ENCODE measurements around the gene WWTR1. TPM values are rescaled to one million over a fixed set of nuclear protein-coding genes. Genes with fewer than 3 reads are reported as not detected.

The WWTR1 gene
- total RNA-seq, 2 donors from 2014 or later: 0.77 to 1.2 TPM

DNA sequence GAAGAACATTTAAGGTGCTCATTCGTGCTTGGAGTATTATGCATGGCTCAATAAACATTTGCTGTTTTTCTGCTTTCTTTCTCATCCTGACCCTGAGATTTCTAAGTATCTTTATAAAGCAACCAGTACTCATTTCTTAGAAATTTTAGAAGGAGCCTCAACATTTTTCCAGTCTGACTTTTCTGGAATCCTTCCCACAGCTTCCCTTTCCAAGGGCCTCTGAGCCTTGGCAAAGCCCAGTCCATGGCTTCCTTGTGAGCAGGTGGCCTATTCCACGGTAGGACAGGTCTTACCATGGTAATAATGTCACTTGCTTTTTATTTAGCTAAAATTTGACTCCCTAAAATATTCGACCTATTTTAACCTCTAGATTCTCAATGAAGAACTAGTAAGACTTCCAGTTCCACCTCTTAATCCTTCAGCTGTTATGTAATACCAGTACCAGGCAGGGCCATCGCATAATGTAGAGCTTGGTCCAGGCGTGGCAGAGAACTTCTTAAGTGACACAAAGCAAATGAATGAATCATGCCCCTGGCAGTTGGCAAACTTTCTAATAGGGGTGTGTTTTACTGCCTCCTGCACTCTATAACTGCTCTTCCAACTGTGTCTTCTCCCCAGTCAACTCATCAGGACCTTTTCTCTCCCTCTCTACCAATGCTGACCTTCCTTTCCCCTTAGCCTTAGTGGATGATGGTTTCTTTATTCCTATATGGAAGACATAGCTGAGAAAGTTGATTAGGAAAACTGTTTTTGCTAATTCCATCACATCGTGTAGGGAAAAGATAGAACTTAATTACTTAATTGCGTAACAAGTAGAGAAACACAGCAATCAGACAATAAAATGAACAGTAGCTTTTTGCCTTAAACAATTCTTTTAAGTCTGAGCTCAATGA is 184.2 kb downstream of the WWTR1 start:
- Mint-ChIP-seq H3K4me1 (peaks cover 2% of the 10 kb centered on the region), H3K27me3 (peaks cover 50% of the 10 kb centered on the region), H3K27ac (no peak overlapping the region), H3K4me3 (no peak overlapping the region), H3K36me3 (ENCODE audit: low read depth) (no peaks in the 10 kb centered on the region)
- H3K9me3 ChIP-seq (ENCODE audit: control insufficient read depth, low read length, poor library complexity, severe bottlenecking): no peaks in the 10 kb centered on the region
- ATAC-seq: no peak
- DNase-seq: no peak

- ATAC-seq (no peak), DNase-seq (no peak)
- Mint-ChIP-seq H3K4me3 (no peak overlapping the region), H3K36me3 (ENCODE audit: low read depth) (no peaks in the 10 kb centered on the region), H3K27me3 (peaks cover 49% of the 10 kb centered on the region), H3K4me1 (peaks cover 2% of the 10 kb centered on the region), H3K27ac (no peak overlapping the region)
- H3K9me3 ChIP-seq (ENCODE audit: control insufficient read depth, low read length, poor library complexity, severe bottlenecking): no peaks in the 10 kb centered on the region
Observed at GRCh38 chr3:149472030-149472797, 185.6 kb downstream of the WWTR1 start.

DNA sequence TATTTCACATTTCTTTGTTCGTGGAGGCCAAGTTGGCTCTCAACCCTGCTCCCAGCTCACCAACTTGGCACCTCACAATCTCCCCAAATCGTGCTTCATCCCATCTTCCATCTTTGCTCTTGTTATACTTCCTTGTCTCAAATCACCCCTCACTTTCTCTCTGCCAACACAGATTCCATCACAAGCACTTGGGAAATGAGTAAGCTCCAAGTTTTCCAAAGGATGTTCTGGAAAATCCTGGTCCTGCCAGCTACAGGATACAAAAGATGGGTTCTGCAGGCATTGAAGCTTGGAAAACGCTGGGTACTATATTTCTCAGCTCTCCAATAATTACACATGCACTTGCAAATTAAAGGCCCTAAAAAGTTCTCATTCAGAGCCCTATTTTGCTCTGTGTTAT is 187.4 kb downstream of the WWTR1 start:
- Mint-ChIP-seq H3K36me3 (ENCODE audit: low read depth) (no peaks in the 10 kb centered on the region), H3K27ac (no peak overlapping the region), H3K4me1 (peaks cover 2% of the 10 kb centered on the region), H3K4me3 (no peak overlapping the region), H3K27me3 (peaks cover 32% of the 10 kb centered on the region)
- ATAC-seq (no peak), DNase-seq (no peak)
- no peaks in the 10 kb centered on the region for H3K9me3 ChIP-seq (ENCODE audit: control insufficient read depth, low read length, poor library complexity, severe bottlenecking)

GRCh38 chr3:149468504-149469212 is 189.2 kb downstream of the WWTR1 start:
- Mint-ChIP-seq H3K4me1 (peaks cover 2% of the 10 kb centered on the region), H3K36me3 (ENCODE audit: low read depth) (no peaks in the 10 kb centered on the region), H3K27ac (no peak overlapping the region), H3K4me3 (no peak overlapping the region), H3K27me3 (peaks cover 15% of the 10 kb centered on the region)
- DNase-seq (no peak), ATAC-seq (no peak)
- H3K9me3 ChIP-seq (ENCODE audit: control insufficient read depth, low read length, poor library complexity, severe bottlenecking): no peaks in the 10 kb centered on the region

Other genes starting within 250 kb of the WWTR1 start
- not detected for gene TM4SF4, start 183.3 kb downstream of the WWTR1 start, total RNA-seq
- gene COMMD2, start 94.5 kb upstream of the WWTR1 start, total RNA-seq: 10 to 100 TPM; 24.6 to 36.5 TPM
- not detected for gene ANKUB1, start 134.5 kb upstream of the WWTR1 start, total RNA-seq
- gene RNF13, start 155.2 kb upstream of the WWTR1 start, total RNA-seq: 10 to 100 TPM; 50.8 to 55.4 TPM